Superior temporal gyrus (tissue), 1 donor: Measurements from ENCODE around the gene SCD5.
A peak's percentile ranks its signal among the peaks of the same experiment; 100 is the strongest.
"Not testable (repeated sequence)": the region's sequence is repeated elsewhere in the genome, so short reads cannot be mapped to it uniquely, and the experiment has no call there.

Source experiments
- DNase-seq: peaks from one replicate; pipeline ENCODE4 v3.0.0-alpha.2; 2016; ENCODE audit errors: extremely low spot score

Gene SCD5

DNA sequence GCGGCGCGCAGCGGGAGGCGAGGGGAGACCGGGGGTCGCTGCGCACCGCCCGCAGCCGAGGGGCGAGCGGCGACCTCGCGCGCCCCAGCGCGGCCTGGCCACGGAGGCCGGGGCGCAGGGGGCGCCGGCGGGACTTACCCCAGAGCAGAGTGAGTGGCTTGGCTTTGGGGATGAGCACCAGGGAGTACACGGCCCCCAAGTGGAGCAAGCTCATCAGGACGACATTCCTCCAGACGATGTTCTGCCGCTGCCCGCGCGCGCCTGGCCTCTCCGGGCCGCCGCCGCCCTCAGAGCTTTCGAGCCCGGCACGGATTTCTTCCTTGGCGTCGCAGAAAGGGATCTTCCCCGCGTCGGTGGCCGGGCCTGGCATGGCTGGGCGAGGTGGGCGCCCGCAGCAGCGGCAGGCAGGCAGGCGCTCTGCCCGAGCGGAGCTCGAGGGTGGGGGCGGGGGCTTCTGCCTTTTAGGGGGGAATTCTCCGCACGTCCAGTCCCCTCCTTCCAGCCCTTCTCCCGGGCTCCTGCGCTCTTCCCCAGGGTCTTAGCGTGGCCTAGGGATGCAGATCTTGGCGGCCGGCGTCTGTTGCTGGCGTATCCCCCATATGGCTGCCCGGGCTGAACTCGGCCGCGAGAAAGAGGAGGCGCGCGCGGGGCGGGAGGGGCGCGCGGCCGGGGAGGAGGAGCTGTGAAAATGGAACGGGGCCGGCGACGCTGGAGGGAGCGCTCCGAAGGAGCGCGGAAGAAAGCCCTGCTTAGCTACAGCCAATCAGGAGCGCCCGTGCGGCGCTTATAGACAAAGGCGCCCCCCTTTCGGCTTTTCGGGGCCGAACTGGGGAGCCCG, at the start of gene SCD5:
Gene SCD5, minus strand, starts transcription at position 629 of the 838 bp plus-strand sequence. Its CDS starts 259 bp downstream, at position 370.
- peak; percentile 91 for DNase-seq

DNA sequence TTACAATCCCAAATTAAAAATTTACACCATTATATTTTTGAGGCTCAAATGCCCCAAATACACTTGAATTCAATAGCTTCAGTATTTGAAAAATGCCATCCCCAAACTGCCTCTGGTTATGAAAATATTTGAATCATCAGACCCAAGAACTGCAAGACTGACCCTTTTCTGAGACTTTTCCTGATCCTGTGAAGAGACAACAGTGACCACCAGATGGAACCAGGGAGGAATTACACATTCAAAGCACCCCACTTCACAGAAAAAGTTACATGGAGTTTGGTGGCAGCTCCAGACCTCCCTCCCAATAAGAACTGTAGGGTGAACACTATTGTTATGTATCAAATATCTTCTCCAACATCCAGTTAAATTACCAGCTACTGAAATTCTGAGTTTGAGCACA, 44.0 kb upstream of the SCD5 start:
- no peak for DNase-seq

DNA sequence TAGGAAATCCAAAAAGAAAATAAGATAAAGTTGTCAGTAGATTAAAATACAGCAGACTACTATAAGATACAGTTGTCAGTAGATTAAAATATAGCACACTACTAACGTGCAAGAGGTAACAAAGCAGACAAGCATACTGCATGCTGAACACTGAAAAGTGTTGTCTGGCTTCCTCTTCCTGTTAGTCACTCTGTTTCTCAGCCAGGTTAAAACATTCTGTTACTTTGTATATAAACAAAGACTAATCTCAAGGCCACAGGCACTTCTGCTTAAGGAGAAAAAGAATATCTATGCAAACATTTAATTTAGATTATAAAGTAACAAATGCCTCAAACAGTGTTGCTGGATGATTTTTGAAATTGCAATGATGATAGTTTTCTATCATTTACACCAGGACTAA, 41.0 kb upstream of the SCD5 start:
- no peak for DNase-seq

DNA sequence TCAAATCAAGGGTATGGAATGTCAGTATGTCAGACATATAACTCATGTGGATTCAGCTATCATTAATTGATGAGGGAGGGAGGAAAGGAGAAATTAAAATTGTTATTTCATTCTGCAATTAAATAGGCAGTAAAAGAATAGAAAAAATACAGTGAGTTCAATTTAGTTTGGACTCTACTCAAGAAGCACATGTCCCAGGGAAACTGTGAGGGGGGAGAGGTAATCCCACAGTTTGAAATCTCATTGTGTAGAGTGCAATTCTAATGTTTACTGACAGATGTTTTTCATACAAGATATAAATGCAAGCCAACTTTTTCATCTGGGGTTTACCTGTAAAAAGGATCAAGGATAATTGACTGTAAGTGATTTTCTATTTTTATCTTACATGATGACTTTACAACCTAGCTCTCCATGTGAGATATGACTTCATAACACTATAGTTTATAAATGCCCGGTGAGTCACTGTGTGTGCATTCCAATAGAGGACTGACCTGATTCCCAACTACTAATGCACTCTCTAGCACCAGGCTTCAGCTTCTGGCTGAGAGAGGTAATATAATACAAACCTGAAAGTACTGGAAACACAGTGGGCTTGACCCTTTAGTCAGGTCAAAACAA, 35.2 kb upstream of the SCD5 start:
- DNase-seq, result no peak

DNA sequence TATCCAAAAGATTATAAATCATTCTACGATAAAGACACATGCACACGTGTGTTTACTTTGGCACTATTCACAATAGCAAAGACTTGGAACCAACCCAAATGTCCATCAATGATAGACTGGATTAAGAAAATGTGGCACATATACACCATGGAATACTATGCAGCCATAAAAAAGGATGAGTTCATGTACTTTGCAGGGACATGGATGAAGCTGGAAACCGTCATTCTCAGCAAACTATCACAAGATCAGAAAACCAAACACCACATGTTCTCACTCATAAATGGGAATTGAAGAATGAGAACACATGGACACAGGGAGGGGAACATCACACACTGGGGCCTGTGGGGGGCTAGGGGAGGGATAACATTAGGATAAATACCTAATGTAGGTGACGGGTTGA, 34.5 kb upstream of the SCD5 start:
- not testable (repeated sequence) for DNase-seq

DNA sequence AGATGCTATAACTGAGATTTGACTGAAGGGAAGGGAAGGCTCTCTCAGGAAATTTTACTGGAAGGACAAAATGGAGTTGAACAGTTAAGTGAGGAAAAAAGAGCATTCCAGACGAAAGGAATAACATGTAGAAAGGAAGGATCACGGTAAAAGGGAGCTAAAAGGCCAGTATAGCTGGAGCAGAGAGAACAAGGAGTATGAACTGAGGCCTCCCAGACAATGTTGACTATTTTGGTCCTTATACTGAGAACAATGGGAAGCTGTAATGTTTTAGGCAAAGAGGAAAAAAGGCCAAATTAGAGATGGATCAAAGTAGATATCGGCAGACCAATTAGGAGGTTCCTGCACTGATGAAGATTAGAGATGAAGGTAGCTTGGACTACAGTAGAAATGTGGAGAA, 26.8 kb upstream of the SCD5 start:
- no peak for DNase-seq

DNA sequence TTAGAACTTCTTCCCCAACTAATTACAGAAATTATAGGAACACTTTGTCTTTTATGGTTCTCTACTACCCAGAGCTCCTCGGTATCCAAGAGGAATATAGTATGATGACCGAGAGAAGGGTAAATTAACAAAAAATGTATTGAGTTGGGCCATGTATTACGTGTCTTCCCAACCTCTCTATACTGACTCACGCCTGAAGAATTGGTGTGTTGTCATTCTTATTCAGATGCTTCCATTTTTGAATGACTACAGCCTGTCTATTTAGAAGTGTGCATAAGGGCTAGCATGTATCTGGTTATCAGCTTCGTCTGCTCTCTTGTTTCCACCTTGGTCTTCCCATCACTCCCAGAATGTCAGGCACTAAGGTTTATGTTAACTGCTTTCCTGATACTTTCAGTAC, 24.5 kb upstream of the SCD5 start:
- DNase-seq, result no peak

DNA sequence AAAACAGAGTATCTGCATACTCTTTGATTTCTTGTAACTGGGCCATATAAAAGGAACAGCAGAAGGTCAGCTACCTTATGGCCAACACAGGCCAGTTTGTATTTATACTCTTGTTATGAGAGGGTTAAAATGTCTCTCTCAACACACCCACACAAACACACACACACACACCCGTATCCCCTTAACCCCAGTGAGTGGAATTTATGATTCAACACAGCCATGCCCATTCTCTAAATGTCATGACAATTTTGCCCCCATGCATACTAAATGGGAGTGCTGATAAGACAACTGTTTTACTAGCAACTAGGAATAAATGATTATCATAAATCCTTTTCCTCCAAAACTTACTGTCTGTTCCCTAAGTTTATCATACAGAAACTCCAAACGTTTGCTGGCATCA, 22.1 kb upstream of the SCD5 start:
- DNase-seq, result no peak

DNA sequence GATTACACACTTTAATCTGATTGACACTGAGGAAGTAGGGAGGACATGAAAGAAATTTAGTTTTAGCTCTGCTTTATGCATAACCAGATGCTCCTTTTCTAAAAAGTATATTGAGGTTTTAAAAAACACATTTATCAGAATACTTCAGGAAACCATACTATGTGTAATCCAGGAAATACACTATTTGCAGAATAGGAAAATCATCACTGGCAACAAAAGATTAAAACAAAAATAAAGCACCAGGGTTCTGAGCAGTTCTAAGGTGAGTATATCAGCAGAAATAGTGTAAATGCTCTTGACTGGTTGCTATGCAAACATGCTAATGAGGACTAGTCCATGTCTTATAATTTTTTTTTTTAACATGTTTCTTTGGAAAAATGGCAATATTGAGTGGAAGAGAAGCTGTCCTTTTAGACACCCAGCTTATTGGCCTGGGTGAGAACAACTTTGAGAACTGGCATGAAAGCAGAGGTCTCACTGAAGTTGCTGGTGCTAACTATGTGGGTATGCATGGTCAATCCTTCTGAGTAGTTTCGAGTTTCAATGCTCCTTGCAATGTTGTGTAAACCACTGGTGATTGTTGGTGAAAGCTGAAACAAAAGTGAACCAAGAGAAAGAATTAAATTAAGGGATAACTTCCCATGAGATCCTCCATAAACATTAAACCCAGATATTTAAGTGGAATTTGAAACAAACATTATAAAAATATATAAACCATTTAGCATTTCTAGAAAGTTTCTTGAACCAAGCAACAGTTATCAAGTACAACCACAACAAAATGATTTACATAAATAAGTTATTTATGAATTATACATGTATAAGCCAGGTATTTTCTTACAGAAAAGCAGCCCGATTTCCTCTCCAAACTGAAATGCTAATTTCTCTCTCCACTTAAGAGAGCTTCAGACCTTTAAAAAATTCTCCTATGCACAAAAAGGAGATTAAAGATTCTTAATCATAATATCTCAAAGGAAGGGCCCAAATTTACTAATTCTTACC, 20.4 kb upstream of the SCD5 start:
- DNase-seq, result no peak

DNA sequence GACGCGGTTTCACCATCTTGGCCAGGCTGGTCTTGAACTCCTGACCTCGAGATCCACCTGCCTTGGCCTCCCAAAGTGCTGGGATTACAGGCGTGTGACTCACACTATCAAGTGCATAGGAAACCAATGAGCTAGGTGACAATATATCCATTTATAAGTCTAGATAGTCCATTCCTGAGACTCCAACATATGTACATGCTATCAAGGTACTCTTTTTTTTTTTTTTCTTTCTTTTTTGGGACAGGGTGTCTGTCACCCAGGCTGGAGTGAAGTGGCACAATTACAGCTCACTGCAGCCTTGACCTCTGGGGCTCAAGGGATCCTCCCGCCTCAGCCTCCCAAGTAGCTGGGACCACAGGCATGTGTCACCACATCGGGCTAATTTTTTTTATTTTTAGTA, 18.3 kb upstream of the SCD5 start:
- not testable (repeated sequence) for DNase-seq

DNA sequence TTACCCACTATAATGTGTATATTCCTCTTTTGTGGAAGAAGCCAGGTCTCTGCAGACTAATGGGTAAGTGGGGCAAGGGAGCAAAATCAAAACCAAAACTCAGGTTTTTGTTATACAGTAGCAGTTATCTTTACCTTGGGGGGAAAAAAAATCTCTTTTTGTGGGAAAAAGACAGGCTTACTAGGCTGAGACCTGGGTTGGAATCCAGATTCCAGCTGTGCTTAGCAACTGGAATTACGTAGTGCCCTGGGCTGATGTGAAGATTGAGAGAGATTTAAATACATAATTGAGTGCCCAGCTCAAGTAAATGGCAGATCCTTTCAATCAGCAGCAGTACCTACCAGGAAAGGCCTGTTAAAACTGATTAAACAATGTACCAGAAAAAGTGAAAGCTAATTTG, 15.4 kb upstream of the SCD5 start:
- no peak for DNase-seq

DNA sequence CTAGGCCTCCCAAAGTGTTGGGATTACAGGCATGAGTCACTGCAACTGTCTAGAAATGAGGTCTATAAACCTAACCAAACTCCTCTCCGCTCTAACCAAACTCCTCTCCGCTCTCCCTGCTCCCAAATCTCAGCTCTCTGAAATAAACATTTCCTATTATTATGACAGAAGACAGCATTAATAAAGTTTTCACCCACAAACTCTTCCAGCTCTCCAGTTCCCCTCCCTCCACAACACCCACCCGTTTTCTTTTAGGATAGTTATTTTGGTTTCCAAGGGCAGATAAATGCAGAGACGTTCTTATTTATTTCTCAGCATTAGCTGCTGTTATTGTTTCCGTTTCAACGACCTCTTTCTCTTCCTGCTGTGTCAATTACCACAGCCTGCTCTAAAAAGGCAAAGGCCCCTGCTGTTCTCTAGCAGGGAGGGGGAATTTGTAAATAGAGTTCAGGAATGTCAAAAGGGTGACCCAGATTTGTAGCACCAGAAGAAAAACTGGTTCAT, 13.3 kb upstream of the SCD5 start:
- DNase-seq, result no peak

DNA sequence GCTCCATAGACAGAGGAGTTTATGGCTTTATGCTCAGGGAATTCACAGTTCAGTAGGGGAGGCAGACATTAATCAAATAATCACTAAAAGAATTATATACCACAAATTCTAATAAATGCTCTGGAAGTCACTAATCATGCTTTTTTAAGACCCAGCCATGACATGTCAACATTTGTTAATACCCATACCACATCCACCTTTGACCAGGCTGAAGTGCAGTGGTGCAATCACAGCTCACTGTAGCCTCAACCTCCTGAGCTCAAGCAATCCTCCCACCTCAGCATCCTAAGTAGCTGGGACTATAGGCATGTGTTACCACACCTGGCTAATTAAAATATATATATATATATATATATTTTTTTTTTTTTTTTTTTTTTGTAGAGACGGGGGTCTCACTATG, 12.8 kb upstream of the SCD5 start:
- no peak for DNase-seq

DNA sequence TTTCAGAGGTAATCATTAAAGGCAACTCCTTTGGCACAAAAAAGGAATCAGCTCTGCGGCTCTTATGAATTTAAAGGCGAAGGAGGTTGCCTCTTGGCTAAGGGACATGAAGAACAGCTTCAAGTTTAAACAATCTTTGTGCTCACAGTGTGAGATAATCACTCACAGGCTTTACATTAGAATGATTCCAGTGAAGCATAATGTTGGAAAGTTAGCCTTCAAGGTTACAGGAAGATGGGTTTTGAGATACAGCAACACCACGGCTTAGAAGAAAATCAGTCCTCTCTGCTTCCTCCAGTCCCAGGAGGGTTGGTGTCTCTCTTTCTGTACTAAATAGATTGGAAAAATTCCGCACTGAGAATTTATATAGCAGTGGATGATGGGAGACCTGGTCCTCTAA, 11.6 kb upstream of the SCD5 start:
- no peak for DNase-seq

DNA sequence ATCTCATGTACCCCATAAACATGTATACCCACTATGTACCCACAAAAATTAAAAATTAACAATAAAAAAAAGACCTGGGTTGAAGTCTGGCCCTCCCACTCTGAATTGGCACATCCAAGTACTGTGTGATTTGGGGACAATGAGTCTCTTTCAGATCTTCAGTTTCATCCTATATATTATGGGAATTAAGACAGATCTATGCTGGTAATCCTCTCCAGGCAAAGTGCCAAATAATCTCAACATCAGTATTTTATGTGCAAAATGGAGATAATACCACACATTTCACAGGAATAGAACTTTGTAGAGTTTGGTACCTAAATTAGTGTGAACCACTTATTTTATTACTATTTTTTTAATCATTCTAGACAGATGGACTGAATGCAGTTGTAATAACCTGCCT, 11.0 kb upstream of the SCD5 start:
- DNase-seq, result no peak

DNA sequence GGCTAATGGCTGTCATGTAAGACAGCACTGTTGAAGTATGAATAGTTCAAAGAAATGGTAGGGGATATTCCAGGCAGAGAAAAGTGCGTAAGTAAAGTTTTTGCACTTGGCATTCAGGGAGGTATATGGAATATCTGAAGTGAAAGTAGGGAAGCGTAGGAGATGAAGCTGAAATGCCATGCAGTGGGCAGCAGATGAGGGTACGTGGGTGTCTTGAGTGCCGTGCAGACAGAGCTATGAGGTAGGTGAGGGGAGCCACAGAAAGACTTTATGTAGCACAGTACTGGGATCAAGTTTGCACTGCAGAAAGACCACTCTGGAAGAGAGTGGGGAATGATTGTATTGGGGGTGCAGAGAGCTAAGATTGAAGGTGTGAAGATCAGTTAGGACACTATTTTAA, 5.2 kb upstream of the SCD5 start:
- DNase-seq, result no peak

DNA sequence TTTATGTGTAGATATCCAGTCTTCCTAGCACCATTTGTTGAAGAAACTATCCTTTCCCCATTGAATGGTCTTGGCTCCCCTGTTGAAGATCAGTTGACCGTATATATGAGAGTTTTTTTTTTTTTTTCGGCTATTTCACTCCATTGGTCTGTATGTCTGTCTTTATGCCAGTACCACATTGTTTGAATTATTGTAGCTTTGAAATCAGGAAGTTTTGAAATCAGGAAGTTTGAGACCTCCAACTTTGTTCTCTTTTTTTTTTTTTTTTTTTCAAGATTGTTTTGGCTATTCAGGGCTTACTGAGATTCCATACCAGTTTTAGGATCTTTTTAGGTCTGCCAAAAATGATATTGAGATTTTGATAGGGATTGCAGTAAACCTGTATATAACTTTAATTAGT, 4.3 kb upstream of the SCD5 start:
- DNase-seq, result no peak

DNA sequence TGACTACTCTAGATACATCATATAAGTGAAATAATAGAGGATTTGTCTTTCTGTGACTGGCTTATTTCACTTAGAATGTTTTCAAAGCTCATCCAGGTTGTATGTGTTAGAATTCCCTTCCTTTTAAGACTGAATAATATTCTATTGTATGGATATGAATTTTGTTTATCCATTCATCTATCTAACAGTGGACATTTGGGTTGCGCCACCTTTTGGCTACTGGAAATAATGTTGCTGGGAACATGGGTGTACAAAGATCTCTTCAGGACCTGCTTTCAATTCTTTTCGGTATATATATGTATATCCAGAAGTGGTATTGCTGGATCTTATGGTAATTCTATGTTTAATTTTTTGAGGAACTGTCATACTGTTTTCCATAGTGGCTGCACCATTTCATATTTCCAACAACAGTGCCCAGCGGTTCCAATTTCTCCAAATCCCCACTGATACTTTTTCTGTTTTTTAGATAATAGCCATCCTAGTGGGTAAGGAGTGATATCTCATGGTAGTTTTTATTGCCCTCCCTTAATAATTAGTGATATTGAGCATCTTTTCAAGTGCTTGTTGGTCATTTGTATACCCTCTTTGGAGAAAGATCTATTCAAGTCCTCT, 3.4 kb upstream of the SCD5 start:
- DNase-seq, result peak; percentile 73

DNA sequence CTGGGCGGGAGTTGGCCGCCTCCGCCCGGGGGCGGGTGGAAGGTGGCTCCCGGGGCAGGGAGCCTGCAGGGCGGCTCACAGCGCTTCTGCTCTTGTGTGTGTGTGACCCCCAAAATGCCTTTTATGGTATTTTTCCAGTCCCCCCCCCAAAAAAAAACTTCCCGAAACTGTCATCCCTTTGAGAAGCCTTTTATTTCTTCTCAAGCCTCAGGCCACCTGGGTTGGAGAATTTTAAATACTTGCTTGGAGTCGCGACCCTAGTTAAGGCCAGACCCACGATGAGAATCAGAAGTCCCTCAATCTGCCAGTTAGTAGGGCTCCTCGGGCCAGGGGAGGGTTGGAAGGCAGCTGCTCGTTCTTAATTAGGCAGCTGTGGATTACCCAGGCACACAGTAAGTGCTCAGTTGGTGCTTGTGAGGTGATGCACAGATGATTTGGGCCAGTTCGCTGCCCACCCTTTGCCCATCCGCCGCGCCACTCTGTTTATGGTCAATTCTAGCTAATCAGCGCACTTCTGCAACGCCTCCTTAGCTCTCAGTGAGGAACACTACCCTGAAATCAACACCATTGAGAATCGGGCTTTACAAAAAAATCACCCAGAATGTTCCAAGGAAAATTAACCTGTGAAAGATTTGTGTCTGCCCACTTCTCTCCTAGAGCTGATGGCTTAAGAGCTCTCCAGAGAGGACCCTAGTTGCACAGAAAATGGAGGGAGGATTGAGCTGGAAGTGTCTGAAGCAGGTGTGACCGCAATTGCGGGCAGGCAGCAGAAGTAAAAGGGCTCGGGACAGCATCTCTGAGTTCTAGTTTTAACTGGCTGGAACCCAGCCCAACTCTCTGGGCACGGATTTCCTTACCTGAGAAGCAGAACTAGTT, 648 bp upstream of the SCD5 start:
- DNase-seq, result peak; percentile 58

DNA sequence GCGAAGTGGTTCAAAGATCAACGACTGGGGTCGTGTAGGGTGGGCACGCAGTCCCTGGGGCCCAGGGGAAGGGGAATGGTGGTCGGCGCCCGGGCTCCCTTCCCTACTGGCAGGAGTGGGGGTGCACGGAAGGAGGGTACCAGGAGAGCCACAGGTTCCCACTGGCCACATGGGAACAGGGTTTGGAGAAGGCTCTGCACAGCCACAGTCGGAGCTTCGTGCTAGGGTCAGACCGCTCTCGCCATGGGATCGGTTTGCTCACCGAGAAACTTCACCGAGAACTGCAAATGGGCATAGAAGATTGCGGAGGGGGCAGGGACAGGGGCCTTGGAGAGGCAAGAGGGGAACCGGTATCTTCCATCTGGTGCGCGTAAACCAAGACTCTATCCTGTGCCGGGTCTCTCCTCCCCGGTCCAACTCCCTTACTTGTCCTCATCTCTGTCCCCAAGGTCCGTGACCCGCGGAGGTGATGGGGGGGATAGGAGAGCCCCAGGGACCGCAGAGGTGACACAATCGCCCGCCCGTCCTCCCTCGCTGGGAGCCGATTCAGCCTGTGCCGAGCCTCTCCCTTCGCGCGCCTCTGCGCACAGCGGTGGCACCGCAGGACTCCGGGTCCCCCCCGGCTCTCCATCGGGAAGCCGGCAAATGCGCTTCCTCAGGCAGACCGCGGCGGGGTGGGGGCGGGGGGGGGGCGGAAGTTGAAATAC, 1.0 kb downstream of the SCD5 start:
- no peak for DNase-seq
